Smooth muscle cell (in vitro differentiated cells): ENCODE data around the gene SIGLEC1. TPM values are rescaled to one million over a fixed set of nuclear protein-coding genes. Genes with fewer than 3 reads are reported as not detected.

Experiments used
- DNase-seq: peaks from one replicate; lab custom pipeline; 2025; ENCODE audit not compliant: unreplicated experiment; lab: John Stamatoyannopoulos, UW
- H2AFZ ChIP-seq: fragments of 200-600 bp; sonication (generic); 2 replicates; pipeline ENCODE4 v1.6.0; 2016; ENCODE audit warnings: antibody characterized with exemption, low read depth, mild to moderate bottlenecking
- H3F3A ChIP-seq: fragments of 200-600 bp; sonication (generic); 2 replicates; pipeline ENCODE4 v1.6.0; 2017; ENCODE audit warnings: antibody characterized with exemption, low read depth
- H3K27ac ChIP-seq: fragments of 200-600 bp; sonication (generic); 2 replicates; pipeline ENCODE4 v1.5.1; 2016; ENCODE audit warnings: low read depth, mild to moderate bottlenecking
- H3K27me3 ChIP-seq: fragments of 200-600 bp; sonication (generic); 2 replicates; pipeline ENCODE4 v1.6.1; 2016; ENCODE audit warnings: low read depth, mild to moderate bottlenecking
- H3K36me3 ChIP-seq: fragments of 200-600 bp; sonication (generic); 2 replicates; pipeline ENCODE4 v1.5.1; 2016; ENCODE audit warnings: low read depth
- H3K4me1 ChIP-seq: fragments of 200-600 bp; sonication (generic); 2 replicates; pipeline ENCODE4 v1.5.1; 2016; ENCODE audit warnings: low read depth
- H3K4me2 ChIP-seq: fragments of 200-600 bp; sonication (generic); 2 replicates; pipeline ENCODE4 v1.6.0; 2016; ENCODE audit warnings: mild to moderate bottlenecking
- H3K4me3 ChIP-seq: fragments of 200-600 bp; sonication (generic); 2 replicates; pipeline ENCODE4 v1.5.1; 2016; ENCODE audit warnings: mild to moderate bottlenecking
- H3K79me2 ChIP-seq: fragments of 200-600 bp; sonication (generic); 2 replicates; pipeline ENCODE4 v1.6.0; 2016; ENCODE audit warnings: low read depth, mild to moderate bottlenecking
- H3K9ac ChIP-seq: fragments of 200-600 bp; sonication (generic); 2 replicates; pipeline ENCODE4 v1.6.0; 2016; ENCODE audit warnings: low read depth
- H3K9me3 ChIP-seq: fragments of 200-600 bp; sonication (generic); replicated peaks from 2 replicates; pipeline ENCODE4 v1.5.1; 2016; ENCODE audit warnings: low read depth
- H4K20me1 ChIP-seq: fragments of 200-600 bp; sonication (generic); 2 replicates; pipeline ENCODE4 v1.6.0; 2016; ENCODE audit warnings: low read depth
- WGBS: methylation state at CpG from one replicate; pipeline ENCODE4 v1.1.7; 2016; ENCODE audit warnings: low lambda C conversion rate; 5-methylcytosine and 5-hydroxymethylcytosine counted together
- polyA plus RNA-seq: library from polyadenylated mRNA; unstranded; fragments of >200 nt; fragmentation: Nextera tagmentation; extraction: Ambion mirVana; gene quantifications from 2 replicates; pipeline ENCODE4 v1.2.1, GENCODE V29; 2016
- total RNA-seq: library from RNA; depleted of rRNA; stranded (reverse); fragments of >200 nt; gene quantifications from 2 replicates; pipeline ENCODE4 v1.2.3, GENCODE V29; 2014
- TF ChIP-seq, protein P1 (sequence below): fragments of 200-600 bp; sonication (generic); IDR thresholded peaks from 2 replicates; pipeline ENCODE4 v1.5.1; 2017; ENCODE audit warnings: borderline replicate concordance, mild to moderate bottlenecking, antibody characterized with exemption; ENCODE audit not compliant: insufficient read depth, poor library complexity, severe bottlenecking

The SIGLEC1 gene
- total and polyA plus RNA-seq, 2 experiments from 2014 or later: not detected

DNA sequence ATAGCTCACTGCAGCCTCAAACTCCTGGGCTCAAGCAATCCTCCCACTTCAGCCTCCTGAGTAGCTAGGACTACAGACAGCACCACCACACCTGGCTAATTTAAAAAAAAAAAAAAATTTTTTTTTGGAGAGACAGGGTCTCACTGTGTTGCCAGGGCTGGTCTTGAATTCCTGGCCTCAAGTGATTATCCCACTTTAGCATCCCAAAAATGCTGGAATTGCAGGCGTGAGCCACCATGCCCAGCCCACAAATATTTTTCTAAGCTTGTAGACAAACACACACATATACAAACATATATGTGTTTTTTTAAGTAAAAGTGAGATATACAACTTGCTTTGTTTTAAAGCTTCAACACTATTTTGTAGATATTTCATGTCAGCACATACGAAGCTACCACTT, 30.9 kb upstream of the SIGLEC1 start:
- WGBS: 77% methylated on average over 2 of the region's 2 CpGs
- H3K27ac ChIP-seq: no peak overlapping the region
- peaks cover 10% of the 10 kb centered on the region for H3K27me3 ChIP-seq
- no peaks in the 10 kb centered on the region for H3K4me1 ChIP-seq
- no peaks in the 10 kb centered on the region for H3K36me3 ChIP-seq
- H3K4me3 ChIP-seq: no peak overlapping the region
- H2AFZ ChIP-seq: no peak overlapping the region
- H3K9ac ChIP-seq: no peak overlapping the region
- TF ChIP-seq, protein P1, sequence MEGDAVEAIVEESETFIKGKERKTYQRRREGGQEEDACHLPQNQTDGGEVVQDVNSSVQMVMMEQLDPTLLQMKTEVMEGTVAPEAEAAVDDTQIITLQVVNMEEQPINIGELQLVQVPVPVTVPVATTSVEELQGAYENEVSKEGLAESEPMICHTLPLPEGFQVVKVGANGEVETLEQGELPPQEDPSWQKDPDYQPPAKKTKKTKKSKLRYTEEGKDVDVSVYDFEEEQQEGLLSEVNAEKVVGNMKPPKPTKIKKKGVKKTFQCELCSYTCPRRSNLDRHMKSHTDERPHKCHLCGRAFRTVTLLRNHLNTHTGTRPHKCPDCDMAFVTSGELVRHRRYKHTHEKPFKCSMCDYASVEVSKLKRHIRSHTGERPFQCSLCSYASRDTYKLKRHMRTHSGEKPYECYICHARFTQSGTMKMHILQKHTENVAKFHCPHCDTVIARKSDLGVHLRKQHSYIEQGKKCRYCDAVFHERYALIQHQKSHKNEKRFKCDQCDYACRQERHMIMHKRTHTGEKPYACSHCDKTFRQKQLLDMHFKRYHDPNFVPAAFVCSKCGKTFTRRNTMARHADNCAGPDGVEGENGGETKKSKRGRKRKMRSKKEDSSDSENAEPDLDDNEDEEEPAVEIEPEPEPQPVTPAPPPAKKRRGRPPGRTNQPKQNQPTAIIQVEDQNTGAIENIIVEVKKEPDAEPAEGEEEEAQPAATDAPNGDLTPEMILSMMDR: no peak
- no peaks in the 10 kb centered on the region for H3F3A ChIP-seq
- DNase-seq: no peak
- H3K9me3 ChIP-seq: no peaks in the 10 kb centered on the region
- no peaks in the 10 kb centered on the region for H3K79me2 ChIP-seq
- no peak overlapping the region for H3K4me2 ChIP-seq
- no peaks in the 10 kb centered on the region for H4K20me1 ChIP-seq

DNA sequence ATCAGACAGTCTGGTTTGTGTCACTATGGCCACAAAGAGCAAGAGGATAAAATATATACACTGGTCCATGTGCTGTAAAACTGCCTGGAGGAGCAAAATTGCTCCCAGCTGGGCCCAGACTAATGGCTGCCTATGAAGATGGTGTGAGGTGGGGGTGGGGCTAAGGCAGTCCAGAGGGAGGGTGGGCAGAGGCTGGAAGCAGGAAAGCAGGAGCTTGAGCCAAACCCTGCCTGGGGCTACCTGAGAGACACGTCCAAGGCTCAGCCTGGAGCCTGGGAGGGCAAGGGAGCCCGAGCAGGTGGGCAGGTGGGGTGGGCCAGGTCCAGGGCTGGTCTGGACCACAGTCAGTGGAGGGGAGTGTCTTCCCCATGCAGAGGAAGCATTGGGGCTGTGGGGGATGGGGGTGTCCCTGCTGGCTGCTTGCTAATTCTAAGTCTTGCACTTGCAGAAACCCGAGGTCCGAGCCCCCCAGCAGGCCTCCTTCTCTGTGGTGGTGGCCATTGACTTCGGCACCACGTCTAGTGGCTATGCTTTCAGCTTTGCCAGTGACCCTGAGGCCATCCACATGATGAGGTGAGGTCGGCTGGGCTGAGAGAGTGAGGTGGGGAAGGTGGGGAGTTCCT, 29.5 kb upstream of the SIGLEC1 start:
- H3K9me3 ChIP-seq: no peaks in the 10 kb centered on the region
- no peak overlapping the region for H3K9ac ChIP-seq
- TF ChIP-seq, protein P1: no peak
- H3K27ac ChIP-seq: no peak overlapping the region
- H4K20me1 ChIP-seq: no peaks in the 10 kb centered on the region
- no peaks in the 10 kb centered on the region for H3K36me3 ChIP-seq
- no peak overlapping the region for H2AFZ ChIP-seq
- H3K27me3 ChIP-seq: peaks cover 4% of the 10 kb centered on the region
- H3K4me3 ChIP-seq: no peak overlapping the region
- H3K4me2 ChIP-seq: no peak overlapping the region
- H3K4me1 ChIP-seq: no peaks in the 10 kb centered on the region
- no peaks in the 10 kb centered on the region for H3F3A ChIP-seq
- H3K79me2 ChIP-seq: no peaks in the 10 kb centered on the region
- WGBS: 84% methylated on average over 6 of the region's 7 CpGs
- no peak for DNase-seq

DNA sequence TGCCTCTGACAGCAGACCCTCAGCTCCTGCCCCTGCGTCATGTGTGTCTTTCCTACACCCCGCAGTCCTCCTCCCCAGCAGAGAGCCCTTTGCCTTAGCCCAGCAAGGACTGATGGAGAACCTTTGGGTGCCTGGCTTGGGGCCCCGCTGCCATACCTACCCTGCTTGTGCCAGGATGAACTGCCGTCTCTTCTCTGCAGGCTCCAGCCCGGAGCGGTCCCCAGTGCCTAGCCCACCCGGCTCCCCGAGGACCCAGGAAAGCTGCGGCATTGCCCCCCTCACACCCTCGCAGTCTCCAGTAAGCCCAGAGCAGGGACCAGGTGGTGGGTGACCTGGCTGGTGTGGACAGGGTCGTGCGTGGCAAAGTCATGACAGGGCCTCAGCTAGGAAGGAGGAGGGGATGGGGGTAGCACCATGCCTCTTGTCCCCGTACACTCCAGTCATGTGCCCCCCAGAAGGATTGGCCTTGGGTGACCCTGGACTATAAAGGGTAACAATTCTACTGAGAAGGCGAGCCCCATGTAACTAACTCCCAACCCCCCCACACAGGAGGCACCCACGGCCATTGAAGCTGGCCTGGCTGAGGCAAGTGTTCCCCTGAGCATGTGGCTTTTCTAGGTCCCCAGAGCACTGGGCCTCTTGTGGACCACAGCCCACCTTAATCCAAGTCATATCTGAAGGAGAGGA, 28.4 kb upstream of the SIGLEC1 start:
- peaks cover 2% of the 10 kb centered on the region for H3K27me3 ChIP-seq
- no peaks in the 10 kb centered on the region for H3K9me3 ChIP-seq
- H4K20me1 ChIP-seq: no peaks in the 10 kb centered on the region
- no peaks in the 10 kb centered on the region for H3K79me2 ChIP-seq
- WGBS: 92% methylated on average over 15 of the region's 15 CpGs
- TF ChIP-seq, protein P1: no peak
- H2AFZ ChIP-seq: no peak overlapping the region
- H3F3A ChIP-seq: no peaks in the 10 kb centered on the region
- no peaks in the 10 kb centered on the region for H3K4me1 ChIP-seq
- DNase-seq: no peak
- H3K4me3 ChIP-seq: no peak overlapping the region
- no peak overlapping the region for H3K27ac ChIP-seq
- no peaks in the 10 kb centered on the region for H3K36me3 ChIP-seq
- no peak overlapping the region for H3K9ac ChIP-seq
- H3K4me2 ChIP-seq: no peak overlapping the region

DNA sequence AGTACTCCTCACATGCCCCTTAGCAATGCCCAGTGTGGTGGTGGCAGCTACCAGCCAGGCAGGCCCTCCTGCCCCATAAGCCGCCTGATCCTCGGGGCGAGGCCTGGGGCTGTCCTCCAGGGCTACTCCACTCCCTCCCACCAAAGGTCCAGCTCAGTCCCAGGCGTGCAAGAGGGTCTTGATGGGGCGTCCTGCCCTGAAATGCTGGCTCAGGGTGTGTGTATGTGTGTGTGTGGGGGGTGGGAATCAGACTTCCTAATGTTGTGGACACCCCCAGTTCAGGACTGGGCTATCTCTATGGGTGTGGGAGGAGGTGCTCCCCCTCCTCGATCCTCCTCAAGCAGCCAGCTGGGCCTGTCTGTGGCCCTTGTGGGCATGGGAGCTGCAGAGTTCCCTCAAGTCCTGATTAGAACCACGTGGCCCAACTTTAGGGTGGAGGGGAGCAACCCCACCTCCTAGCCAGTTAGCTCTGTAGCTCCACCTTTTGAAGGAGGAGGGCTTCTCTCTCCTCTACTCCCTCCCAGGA, 27.6 kb upstream of the SIGLEC1 start:
- no peaks in the 10 kb centered on the region for H3K4me1 ChIP-seq
- H3F3A ChIP-seq: no peaks in the 10 kb centered on the region
- 83% methylated on average over 7 of the region's 7 CpGs for WGBS
- H3K9ac ChIP-seq: no peak overlapping the region
- H3K36me3 ChIP-seq: no peaks in the 10 kb centered on the region
- H3K27me3 ChIP-seq: no peaks in the 10 kb centered on the region
- no peak overlapping the region for H3K27ac ChIP-seq
- TF ChIP-seq, protein P1: no peak
- no peaks in the 10 kb centered on the region for H4K20me1 ChIP-seq
- no peak overlapping the region for H2AFZ ChIP-seq
- H3K9me3 ChIP-seq: no peaks in the 10 kb centered on the region
- DNase-seq: no peak
- H3K4me2 ChIP-seq: no peak overlapping the region
- H3K4me3 ChIP-seq: no peak overlapping the region
- H3K79me2 ChIP-seq: no peaks in the 10 kb centered on the region
